Mesenchymal stem cell (in vitro differentiated cells and primary cell): ENCODE data around the gene LEMD1.

Source experiments
- DNase-seq: peaks from one replicate; pipeline ENCODE4 v3.0.0-alpha.2; 2013
- H2AFZ ChIP-seq: one replicate; pipeline ENCODE4 v1.6.1; 2013; ENCODE audit warnings: low read depth, mild to moderate bottlenecking, control low read depth, inconsistent platforms, low read length, moderate library complexity
- H2AK5ac ChIP-seq: 2 replicates; pipeline ENCODE4 v1.6.1; 2013; ENCODE audit warnings: low read length, moderate library complexity, mild to moderate bottlenecking, inconsistent platforms; ENCODE audit not compliant: severe bottlenecking
- H2BK120ac ChIP-seq: one replicate; pipeline ENCODE4 v1.6.1; 2013; ENCODE audit warnings: low read depth, mild to moderate bottlenecking, inconsistent platforms, low read length, moderate library complexity
- H2BK12ac ChIP-seq, 2 experiments: one replicate each; pipeline ENCODE4 v1.6.1; 2013; ENCODE audit warnings: inconsistent platforms in 2 of 2, low read length in 2 of 2, mild to moderate bottlenecking in 2 of 2, moderate library complexity in 2 of 2, control low read depth in 1 of 2
- H2BK15ac ChIP-seq: one replicate; pipeline ENCODE4 v1.6.1; 2013; ENCODE audit warnings: mild to moderate bottlenecking, low read depth, inconsistent platforms; ENCODE audit not compliant: poor library complexity, severe bottlenecking
- H2BK5ac ChIP-seq: 2 replicates; pipeline ENCODE4 v1.6.1; 2013; ENCODE audit warnings: low read depth, mild to moderate bottlenecking, low read length, control low read depth, inconsistent platforms; ENCODE audit not compliant: poor library complexity, severe bottlenecking
- H3K14ac ChIP-seq, 2 experiments: one replicate each; pipeline ENCODE4 v1.6.1; 2013; ENCODE audit warnings: inconsistent platforms in 2 of 2, low read length in 2 of 2, control low read depth in 1 of 2, mild to moderate bottlenecking in 1 of 2, moderate library complexity in 1 of 2
- H3K18ac ChIP-seq, 2 experiments: one replicate each; pipeline ENCODE4 v1.6.1; 2013; ENCODE audit warnings: inconsistent platforms in 2 of 2, low read length in 2 of 2, control low read depth in 1 of 2, low read depth in 1 of 2, mild to moderate bottlenecking in 1 of 2
- H3K23ac ChIP-seq, 2 experiments: one replicate each; pipeline ENCODE4 v1.6.1; 2013; ENCODE audit warnings: inconsistent platforms in 2 of 2, low read length in 2 of 2, mild to moderate bottlenecking in 2 of 2, moderate library complexity in 2 of 2, control low read depth in 1 of 2
- H3K27ac ChIP-seq: 2 replicates; pipeline ENCODE4 v1.5.1; 2013; ENCODE audit warnings: mild to moderate bottlenecking, moderate library complexity, low read length, control low read depth, inconsistent platforms; ENCODE audit not compliant: poor library complexity, severe bottlenecking
- H3K27me3 ChIP-seq, 2 experiments: 2 replicates each; pipeline versions ENCODE4 v1.6.1 to v1.7.0; 2013; ENCODE audit warnings: low read length in 2 of 2, mild to moderate bottlenecking in 2 of 2, moderate library complexity in 2 of 2, control low read depth in 1 of 2, inconsistent platforms in 1 of 2; ENCODE audit not compliant: control insufficient read depth in 1 of 2, insufficient read depth in 1 of 2
- H3K36me3 ChIP-seq, 2 experiments: 2 replicates each; pipeline versions ENCODE4 v1.6.1 to v1.7.0; 2013; ENCODE audit warnings: low read length in 2 of 2, control low read depth in 1 of 2, inconsistent platforms in 1 of 2, low read depth in 1 of 2, mild to moderate bottlenecking in 1 of 2; ENCODE audit not compliant: insufficient read depth in 2 of 2, control insufficient read depth in 1 of 2
- H3K4ac ChIP-seq, 2 experiments: one replicate each; pipeline ENCODE4 v1.6.1; 2013; ENCODE audit warnings: inconsistent platforms in 2 of 2, low read length in 2 of 2, mild to moderate bottlenecking in 2 of 2, moderate library complexity in 2 of 2, control low read depth in 1 of 2, low read depth in 1 of 2
- H3K4me1 ChIP-seq: 2 replicates; pipeline ENCODE4 v1.6.1; 2013; ENCODE audit warnings: low read depth, low read length, control low read depth; ENCODE audit not compliant: control insufficient read depth, insufficient read depth
- H3K4me2 ChIP-seq: 2 replicates; pipeline ENCODE4 v1.6.1; 2013; ENCODE audit warnings: low read length, mild to moderate bottlenecking, inconsistent platforms; ENCODE audit not compliant: poor library complexity, severe bottlenecking
- H3K4me3 ChIP-seq, 2 experiments: 2 replicates each; pipeline versions ENCODE4 v1.5.1 to v1.7.0; 2013; ENCODE audit warnings: low read length in 2 of 2, mild to moderate bottlenecking in 2 of 2, control low read depth in 1 of 2, low read depth in 1 of 2; ENCODE audit not compliant: insufficient read depth in 1 of 2
- H3K79me1 ChIP-seq: replicated peaks from 2 replicates; pipeline ENCODE4 v1.6.1; 2013; ENCODE audit warnings: mild to moderate bottlenecking, control low read depth, low read length, inconsistent platforms; ENCODE audit not compliant: poor library complexity, severe bottlenecking
- H3K9ac ChIP-seq: 2 replicates; pipeline ENCODE4 v1.7.0; 2013; ENCODE audit warnings: mild to moderate bottlenecking, low read length, moderate library complexity
- H3K9me3 ChIP-seq: 2 replicates; pipeline ENCODE4 v1.7.0; 2013; ENCODE audit warnings: mild to moderate bottlenecking, low read length; ENCODE audit not compliant: control insufficient read depth
- H4K8ac ChIP-seq: one replicate; pipeline ENCODE4 v1.6.1; 2013; ENCODE audit warnings: inconsistent platforms, mild to moderate bottlenecking, low read length, moderate library complexity
- H4K91ac ChIP-seq: one replicate; pipeline ENCODE4 v1.6.1; 2013; ENCODE audit warnings: mild to moderate bottlenecking, low read length, inconsistent platforms
- WGBS: methylation state at CpG from one replicate; pipeline ENCODE4 v1.1.7; 2013; ENCODE audit warnings: mixed read lengths; 5-methylcytosine and 5-hydroxymethylcytosine counted together

LEMD1 gene

DNA sequence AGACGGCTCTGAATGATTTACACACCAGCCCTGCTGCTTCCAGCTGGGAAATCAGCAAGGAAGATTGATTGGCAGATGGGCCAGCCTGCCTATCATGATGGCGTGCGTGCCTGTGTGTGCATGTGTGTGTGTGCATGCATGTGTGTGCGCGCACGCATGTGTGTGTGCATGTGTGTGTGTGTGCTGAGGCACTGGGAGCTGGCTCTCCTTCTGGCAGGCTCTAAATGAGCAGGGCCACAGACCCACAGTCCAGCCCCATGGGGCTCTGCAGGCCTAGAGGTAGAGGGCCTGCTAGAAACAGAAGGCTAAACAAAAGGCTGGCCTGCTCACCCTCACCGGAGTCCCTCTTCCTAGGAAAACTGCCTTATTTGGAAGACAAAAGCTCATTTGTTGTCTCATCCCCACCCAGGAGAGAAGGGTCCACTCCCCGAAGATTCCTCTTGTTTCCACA lies 71.1 kb downstream of the LEMD1 start:
- no peak for DNase-seq
- Histone ChIP-seq H3K27ac (no peak overlapping the region), H2BK12ac (no peak overlapping the region), H2AFZ (no peak overlapping the region), H3K18ac (no peak overlapping the region), H2BK15ac (no peak overlapping the region), H3K4me1 (no peaks in the 10 kb centered on the region), H2AK5ac (no peak overlapping the region), H3K36me3 (no peaks in the 10 kb centered on the region), H3K23ac (no peak overlapping the region), H3K4me3 (no peak overlapping the region), H3K4me2 (no peak overlapping the region), H3K9ac (no peak overlapping the region), H3K14ac (no peak overlapping the region), H3K27me3 (peaks cover 57% of the 10 kb centered on the region in 2 experiments), H2BK120ac (no peak overlapping the region), H3K79me1 (no peaks in the 10 kb centered on the region), H4K91ac (no peak overlapping the region), H4K8ac (peak overlapping the region; percentile 48), H2BK5ac (no peak overlapping the region), H3K9me3 (no peaks in the 10 kb centered on the region), H3K4ac (no peak overlapping the region)
- WGBS, result 61% methylated on average over 8 of the region's 8 CpGs

DNA sequence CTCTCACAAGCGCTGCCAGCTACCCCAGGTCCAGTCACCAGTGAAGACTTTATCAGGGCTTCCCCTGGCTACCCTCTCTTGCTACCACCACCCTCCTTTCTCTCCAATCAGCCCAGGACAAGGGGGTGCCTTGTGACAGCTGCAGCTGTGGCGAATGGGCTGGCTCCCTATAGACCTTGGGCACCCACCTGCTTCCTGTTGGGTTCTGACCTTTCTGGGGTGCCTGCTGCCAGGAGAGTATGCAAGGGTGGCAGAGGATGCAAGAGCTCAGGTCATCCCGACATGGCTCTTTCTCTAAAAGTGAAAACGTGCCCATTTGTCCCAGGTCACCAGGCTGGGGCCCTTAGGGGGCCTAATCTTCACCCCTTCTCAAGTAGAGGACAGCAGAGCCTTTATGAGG lies 71.7 kb downstream of the LEMD1 start:
- H3K14ac ChIP-seq, result no peak overlapping the region
- H3K18ac ChIP-seq, result no peak overlapping the region
- no peak overlapping the region for H3K4me2 ChIP-seq
- no peak overlapping the region for H4K8ac ChIP-seq
- H3K4me3 ChIP-seq, result no peak overlapping the region
- no peak overlapping the region for H2BK5ac ChIP-seq
- H2BK12ac ChIP-seq, result no peak overlapping the region
- no peak overlapping the region for H2BK120ac ChIP-seq
- no peak overlapping the region for H3K9ac ChIP-seq
- no peaks in the 10 kb centered on the region for H3K36me3 ChIP-seq
- no peak for DNase-seq
- no peak overlapping the region for H2BK15ac ChIP-seq
- H3K27ac ChIP-seq, result no peak overlapping the region
- H3K4ac ChIP-seq, result no peak overlapping the region
- H3K27me3 ChIP-seq, result peaks cover 60 to 63% of the 10 kb centered on the region in 2 experiments
- no peak overlapping the region for H2AFZ ChIP-seq
- 77% methylated on average over 4 of the region's 4 CpGs for WGBS
- H3K4me1 ChIP-seq, result no peaks in the 10 kb centered on the region
- no peak overlapping the region for H3K23ac ChIP-seq
- no peak overlapping the region for H2AK5ac ChIP-seq
- no peak overlapping the region for H4K91ac ChIP-seq
- H3K9me3 ChIP-seq, result no peaks in the 10 kb centered on the region
- no peaks in the 10 kb centered on the region for H3K79me1 ChIP-seq

DNA sequence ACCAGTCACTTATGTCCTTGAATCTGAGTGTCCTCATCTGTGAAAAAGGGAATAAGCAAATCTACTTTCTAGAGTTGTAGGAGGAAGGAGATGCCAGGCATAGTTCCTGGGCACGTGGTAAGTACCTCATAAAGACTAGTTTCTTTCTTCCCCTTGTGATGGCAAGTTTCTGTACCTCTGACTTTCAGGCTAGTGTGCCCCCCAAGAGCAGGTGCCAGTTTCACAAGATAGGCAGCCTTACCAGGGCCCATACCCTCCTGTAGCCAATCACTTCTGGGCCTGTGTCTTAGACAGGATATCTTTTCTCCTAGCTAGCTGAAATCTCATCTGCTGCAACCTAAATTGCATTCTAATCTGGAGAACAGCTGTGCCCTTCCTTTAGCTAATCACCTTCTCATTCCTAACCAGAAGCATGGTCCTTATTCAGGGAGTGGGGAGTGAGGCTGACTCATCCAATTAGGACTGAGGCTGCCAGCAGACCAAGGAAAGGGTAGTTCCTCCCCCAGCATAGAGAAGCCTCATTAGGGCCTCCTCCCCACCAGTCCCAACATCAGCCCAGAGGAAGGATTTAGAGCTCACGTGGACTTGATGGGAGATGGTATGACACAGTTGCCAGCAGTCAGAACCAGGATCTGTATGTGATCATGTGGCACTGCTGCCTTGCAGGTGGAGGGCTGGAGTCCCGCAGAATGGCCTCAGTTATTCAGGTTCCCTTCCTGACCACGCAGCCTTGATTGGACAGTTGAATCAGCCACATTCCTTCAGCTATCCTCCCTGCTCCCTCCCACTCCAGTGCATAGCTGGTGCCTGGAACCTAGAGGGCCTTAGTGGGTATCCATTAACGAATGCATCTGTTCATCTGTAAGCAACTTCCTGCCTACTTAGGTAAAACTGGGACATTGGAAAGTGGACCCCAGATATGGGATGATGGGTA lies 73.0 kb downstream of the LEMD1 start:
- H3K4ac ChIP-seq, result no peak overlapping the region

DNA sequence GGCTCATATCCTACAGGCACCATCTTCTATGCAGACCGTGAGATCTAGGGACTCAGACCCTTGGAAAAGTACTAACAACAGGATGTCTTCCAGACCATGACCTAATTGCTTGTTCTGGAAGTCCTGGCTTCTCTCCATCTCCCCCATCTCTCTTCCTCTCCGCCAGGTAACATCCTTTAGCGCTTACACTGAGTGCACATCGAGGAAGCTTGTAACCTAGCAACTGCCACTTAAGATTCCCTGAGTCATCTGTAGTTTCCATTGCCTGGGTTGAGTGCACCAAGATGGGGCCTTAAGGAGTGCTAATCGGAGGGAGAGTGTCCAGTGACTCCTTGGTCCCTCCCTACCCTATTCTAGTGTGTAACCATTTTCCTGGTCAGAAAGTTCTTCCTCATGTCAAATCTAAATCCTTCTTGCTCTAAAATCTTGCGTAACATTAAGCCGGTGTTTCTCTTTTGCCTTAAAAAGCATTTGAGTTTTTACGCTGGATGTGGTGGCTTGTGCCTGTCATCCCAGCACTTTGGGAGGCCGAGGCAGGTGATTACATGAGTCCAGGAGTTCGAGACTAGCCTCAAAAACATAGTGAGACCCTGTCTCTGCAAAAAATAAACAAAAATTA lies 74.8 kb downstream of the LEMD1 start:
- Histone ChIP-seq H3K4me1 (peaks cover 13% of the 10 kb centered on the region), H3K36me3 (no peaks in the 10 kb centered on the region), H3K27ac (no peak overlapping the region), H3K23ac (no peak overlapping the region), H4K8ac (no peak overlapping the region), H3K79me1 (no peaks in the 10 kb centered on the region), H3K4me3 (no peak overlapping the region), H2BK120ac (no peak overlapping the region), H2AFZ (no peak overlapping the region), H3K4me2 (no peak overlapping the region), H2BK15ac (no peak overlapping the region), H3K9me3 (no peaks in the 10 kb centered on the region), H2AK5ac (no peak overlapping the region), H3K9ac (no peak overlapping the region), H2BK5ac (no peak overlapping the region), H3K27me3 (peaks cover 78 to 85% of the 10 kb centered on the region in 2 experiments), H4K91ac (no peak overlapping the region), H3K18ac (no peak overlapping the region), H2BK12ac (no peak overlapping the region), H3K4ac (no peak overlapping the region), H3K14ac (no peak overlapping the region)
- 68% methylated on average over 10 of the region's 10 CpGs for WGBS
- DNase-seq, result peak; percentile 58

More for the DNA sequence above, 73.0 kb downstream of the LEMD1 start:
- no peak overlapping the region for H4K91ac ChIP-seq
- H2BK5ac ChIP-seq, result no peak overlapping the region
- H2BK15ac ChIP-seq, result no peak overlapping the region
- H2AK5ac ChIP-seq, result no peak overlapping the region
- no peak overlapping the region for H3K9ac ChIP-seq
- no peak overlapping the region for H2BK120ac ChIP-seq
- DNase-seq, result no peak
- H4K8ac ChIP-seq, result no peak overlapping the region
- WGBS, result 68% methylated on average over 5 of the region's 5 CpGs
- H3K27ac ChIP-seq, result no peak overlapping the region
- no peak overlapping the region for H3K18ac ChIP-seq
- no peaks in the 10 kb centered on the region for H3K36me3 ChIP-seq
- no peak overlapping the region for H2AFZ ChIP-seq
- H3K4me3 ChIP-seq, result no peak overlapping the region
- no peaks in the 10 kb centered on the region for H3K79me1 ChIP-seq
- no peak overlapping the region for H3K23ac ChIP-seq
- peak overlapping the region in 1 of 2 experiments; percentile 4 for H3K14ac ChIP-seq
- H3K27me3 ChIP-seq, result peaks cover 71 to 74% of the 10 kb centered on the region in 2 experiments
- H3K4me2 ChIP-seq, result no peak overlapping the region
- H2BK12ac ChIP-seq, result no peak overlapping the region
- peaks cover 5% of the 10 kb centered on the region for H3K4me1 ChIP-seq
- no peaks in the 10 kb centered on the region for H3K9me3 ChIP-seq
